ENCODE data around the gene CECR2. TPM values are rescaled to one million over a fixed set of nuclear protein-coding genes. Genes with fewer than 3 reads are reported as not detected.
A peak's percentile ranks its signal among the peaks of the same experiment; 100 is the strongest.

CECR2 gene
- total RNA-seq, 6 experiments from 2014 or later, result not detected

GRCh38 chr22:17537155-17537554 lies 167.9 kb downstream of the CECR2 start:
- TF ChIP-seq CTCF (IDR thresholded peaks at IDR 0.05), result no peak
- H3K27me3 Mint-ChIP-seq (ENCODE audit: insufficient read depth), result peaks cover 21% of the 10 kb centered on the region
- H3K9me3 Mint-ChIP-seq, result no peaks in the 10 kb centered on the region
- H3K4me3 Mint-ChIP-seq, result no peak overlapping the region
- no peak overlapping the region for H3K27ac Mint-ChIP-seq
- no peaks in the 10 kb centered on the region for H3K36me3 Mint-ChIP-seq (ENCODE audit: low read depth)
- DNase-seq, result no peak
- H3K4me1 Mint-ChIP-seq (ENCODE audit: low read depth), result no peaks in the 10 kb centered on the region

- H3K27ac Mint-ChIP-seq, result no peak overlapping the region
- peak; percentile 36 for TF ChIP-seq CTCF (IDR thresholded peaks at IDR 0.05)
These were observed 171.2 kb downstream of the CECR2 start for GRCh38 chr22:17540481-17540880.

GRCh38 chr22:17541476-17541875 lies 172.2 kb downstream of the CECR2 start:
- Mint-ChIP-seq H3K4me3 (no peak overlapping the region), H3K4me1 (ENCODE audit: low read depth) (no peaks in the 10 kb centered on the region), H3K36me3 (ENCODE audit: low read depth) (no peaks in the 10 kb centered on the region), H3K9me3 (no peaks in the 10 kb centered on the region), H3K27ac (no peak overlapping the region), H3K27me3 (ENCODE audit: insufficient read depth) (peaks cover 18% of the 10 kb centered on the region)
- no peak for DNase-seq
- no peak for TF ChIP-seq CTCF (IDR thresholded peaks at IDR 0.05)

More at GRCh38 chr22:17540481-17540880, 171.2 kb downstream of the CECR2 start:
- no peaks in the 10 kb centered on the region for H3K4me1 Mint-ChIP-seq (ENCODE audit: low read depth)
- H3K27me3 Mint-ChIP-seq (ENCODE audit: insufficient read depth), result peaks cover 18% of the 10 kb centered on the region
- no peak overlapping the region for H3K4me3 Mint-ChIP-seq
- no peaks in the 10 kb centered on the region for H3K9me3 Mint-ChIP-seq
- H3K36me3 Mint-ChIP-seq (ENCODE audit: low read depth), result no peaks in the 10 kb centered on the region
- no peak for DNase-seq

GRCh38 chr22:17542452-17542851 lies 173.2 kb downstream of the CECR2 start:
- no peaks in the 10 kb centered on the region for H3K9me3 Mint-ChIP-seq
- no peak overlapping the region for H3K4me3 Mint-ChIP-seq
- H3K27ac Mint-ChIP-seq, result no peak overlapping the region
- no peaks in the 10 kb centered on the region for H3K36me3 Mint-ChIP-seq (ENCODE audit: low read depth)
- no peak for DNase-seq
- H3K27me3 Mint-ChIP-seq (ENCODE audit: insufficient read depth), result peaks cover 10% of the 10 kb centered on the region
- H3K4me1 Mint-ChIP-seq (ENCODE audit: low read depth), result no peaks in the 10 kb centered on the region
- no peak for TF ChIP-seq CTCF (IDR thresholded peaks at IDR 0.05)

- no peak overlapping the region for H3K27ac Mint-ChIP-seq
- no peak for TF ChIP-seq CTCF (IDR thresholded peaks at IDR 0.05)
- H3K4me1 Mint-ChIP-seq (ENCODE audit: low read depth), result peaks cover 9% of the 10 kb centered on the region
- no peaks in the 10 kb centered on the region for H3K36me3 Mint-ChIP-seq (ENCODE audit: low read depth)
- H3K4me3 Mint-ChIP-seq, result no peak overlapping the region
- DNase-seq, result no peak
- peaks cover 6% of the 10 kb centered on the region for H3K27me3 Mint-ChIP-seq (ENCODE audit: insufficient read depth)
- H3K9me3 Mint-ChIP-seq, result no peaks in the 10 kb centered on the region
These were observed 178.9 kb downstream of the CECR2 start for GRCh38 chr22:17548010-17548755.
